ENCODE measurements around the gene UTP15. TPM values are rescaled to one million over a fixed set of nuclear protein-coding genes. Genes with fewer than 3 reads are reported as not detected.

UTP15 gene
- polyA plus RNA-seq, 1 of the 3 experiments (the other 2 are of a cell fraction) = 10.2 TPM

GRCh38 chr5:73522989-73523388 is 42.6 kb upstream of the UTP15 start:
- Histone ChIP-seq H3F3A (replicated peaks; ENCODE audit: insufficient read depth) (peaks cover 9% of the 10 kb centered on the region), H2AFZ (ENCODE audit: low read depth) (no peak overlapping the region), H3K4me1 (ENCODE audit: control insufficient read depth in 1 of 2, insufficient read depth in 2 of 2, low read depth in 1 of 2, low read length in 1 of 2) (no peaks in the 10 kb centered on the region; a peak in 1 of 4 replicates), H3K79me2 (ENCODE audit: insufficient read depth) (no peaks in the 10 kb centered on the region), H3K9me2 (no peaks in the 10 kb centered on the region), H3K4me2 (no peak overlapping the region), H3K27me3 (ENCODE audit: insufficient read depth) (no peaks in the 10 kb centered on the region), H3K36me3 (replicated peaks in 1 of 2; ENCODE audit: control insufficient read depth in 1 of 2, insufficient read depth in 2 of 2, low read length in 1 of 2) (no peaks in the 10 kb centered on the region), H3K27ac (ENCODE audit: low read depth in 2 of 2, low read length in 1 of 2) (no peak overlapping the region), H4K20me1 (ENCODE audit: insufficient read depth) (no peaks in the 10 kb centered on the region), H3K4me3 (ENCODE audit: low read depth in 2 of 2, low read length in 1 of 2) (no peak overlapping the region), H3K9me3 (no peaks in the 10 kb centered on the region), H3K9ac (no peak overlapping the region)
- 94% methylated on average over 6 of the region's 7 CpGs for WGBS (ENCODE audit: low lambda C conversion rate)
- DNase-seq = no peak
- POLR2A ChIA-PET = no interaction called here
- CTCF ChIA-PET = interaction anchor here (1.1 to 9.8 kb wide), 2 partner anchors 14 to 68 kb away, joined by 3 to 100 read pairs; no protein-coding TSS in a partner anchor
- TF ChIP-seq, protein P1, sequence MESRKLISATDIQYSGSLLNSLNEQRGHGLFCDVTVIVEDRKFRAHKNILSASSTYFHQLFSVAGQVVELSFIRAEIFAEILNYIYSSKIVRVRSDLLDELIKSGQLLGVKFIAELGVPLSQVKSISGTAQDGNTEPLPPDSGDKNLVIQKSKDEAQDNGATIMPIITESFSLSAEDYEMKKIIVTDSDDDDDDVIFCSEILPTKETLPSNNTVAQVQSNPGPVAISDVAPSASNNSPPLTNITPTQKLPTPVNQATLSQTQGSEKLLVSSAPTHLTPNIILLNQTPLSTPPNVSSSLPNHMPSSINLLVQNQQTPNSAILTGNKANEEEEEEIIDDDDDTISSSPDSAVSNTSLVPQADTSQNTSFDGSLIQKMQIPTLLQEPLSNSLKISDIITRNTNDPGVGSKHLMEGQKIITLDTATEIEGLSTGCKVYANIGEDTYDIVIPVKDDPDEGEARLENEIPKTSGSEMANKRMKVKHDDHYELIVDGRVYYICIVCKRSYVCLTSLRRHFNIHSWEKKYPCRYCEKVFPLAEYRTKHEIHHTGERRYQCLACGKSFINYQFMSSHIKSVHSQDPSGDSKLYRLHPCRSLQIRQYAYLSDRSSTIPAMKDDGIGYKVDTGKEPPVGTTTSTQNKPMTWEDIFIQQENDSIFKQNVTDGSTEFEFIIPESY (IDR thresholded peaks at IDR 0.05; ENCODE audit: borderline replicate concordance, low read depth) = no peak
- no peak for TF ChIP-seq FOXM1 (IDR thresholded peaks at IDR 0.05; ENCODE audit: low read depth)

DNA sequence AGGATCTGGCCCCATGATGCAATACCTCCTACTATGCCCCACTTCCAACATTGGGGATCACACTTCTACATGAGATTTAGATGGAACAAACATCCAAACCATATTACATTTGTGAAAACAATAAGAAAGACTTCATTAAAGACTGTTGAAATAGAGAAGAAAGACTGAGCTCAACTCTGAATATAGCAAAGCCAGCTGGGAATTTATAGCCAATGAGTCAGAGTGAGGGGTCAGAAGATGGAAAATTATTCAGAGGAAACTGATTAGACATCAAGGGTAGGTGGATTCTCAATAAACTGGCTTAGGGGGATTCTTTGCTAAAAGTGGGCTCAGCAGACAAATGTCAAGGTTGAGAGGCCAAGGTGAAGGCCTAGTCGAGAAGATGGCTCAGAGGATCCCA is 41.7 kb upstream of the UTP15 start:
- H4K20me1 ChIP-seq (ENCODE audit: insufficient read depth) = no peaks in the 10 kb centered on the region
- peaks cover 5% of the 10 kb centered on the region for H3F3A ChIP-seq (replicated peaks; ENCODE audit: insufficient read depth)
- no peak overlapping the region for H3K4me3 ChIP-seq (ENCODE audit: low read depth in 2 of 2, low read length in 1 of 2)
- ChIA-PET CTCF (interaction anchor here (9.8 kb wide), 1 partner anchor 13 kb away, joined by 100 read pairs; no protein-coding TSS in a partner anchor), POLR2A (no interaction called here)
- 58% methylated on average over 1 of the region's 1 CpG for WGBS (ENCODE audit: low lambda C conversion rate)
- no peaks in the 10 kb centered on the region for H3K36me3 ChIP-seq (replicated peaks in 1 of 2; ENCODE audit: control insufficient read depth in 1 of 2, insufficient read depth in 2 of 2, low read length in 1 of 2)
- no peak overlapping the region for H3K4me2 ChIP-seq
- no peaks in the 10 kb centered on the region for H3K27me3 ChIP-seq (ENCODE audit: insufficient read depth)
- no peak for TF ChIP-seq ELF1 (IDR thresholded peaks at IDR 0.05)
- no peak for TF ChIP-seq TEAD4 (IDR thresholded peaks at IDR 0.05; ENCODE audit: borderline replicate concordance, insufficient read depth)
- TF ChIP-seq PBX3 (IDR thresholded peaks at IDR 0.05) = no peak
- no peak for TF ChIP-seq SIN3A (IDR thresholded peaks at IDR 0.05; ENCODE audit: borderline replicate concordance, low read depth, low read length)
- TF ChIP-seq FOXM1 (IDR thresholded peaks at IDR 0.05; ENCODE audit: low read depth) = no peak
- TF ChIP-seq CTCF (IDR thresholded peaks at IDR 0.05) = no peak
- no peak for TF ChIP-seq EP300 (IDR thresholded peaks at IDR 0.05; ENCODE audit: borderline replicate concordance in 1 of 2, low read depth in 1 of 2, low read length in 1 of 2)
- TF ChIP-seq RAD21 (IDR thresholded peaks at IDR 0.05; ENCODE audit: low read length) = no peak
- TF ChIP-seq TCF12 (IDR thresholded peaks at IDR 0.05) = no peak
- DNase-seq = no peak
- H3K9me3 ChIP-seq = no peaks in the 10 kb centered on the region
- no peak overlapping the region for H2AFZ ChIP-seq (ENCODE audit: low read depth)
- no peaks in the 10 kb centered on the region for H3K9me2 ChIP-seq
- H3K4me1 ChIP-seq (ENCODE audit: control insufficient read depth in 1 of 2, insufficient read depth in 2 of 2, low read depth in 1 of 2, low read length in 1 of 2) = no peaks in the 10 kb centered on the region; a peak in 1 of 4 replicates
- no peak overlapping the region for H3K27ac ChIP-seq (ENCODE audit: low read depth in 2 of 2, low read length in 1 of 2)
- no peaks in the 10 kb centered on the region for H3K79me2 ChIP-seq (ENCODE audit: insufficient read depth)
- H3K9ac ChIP-seq = no peak overlapping the region
